Islet of Langerhans (tissue), 1 donor: ENCODE results near the gene NDUFB6.
"Not testable (repeated sequence)": the region's sequence is repeated elsewhere in the genome, so short reads cannot be mapped to it uniquely, and the experiment has no call there.

Experiments used
- FAIRE-seq: peaks from one replicate; lab custom pipeline; 2011; peaks lifted over from hg19 to GRCh38; lab: Jason Lieb, UNC

Gene NDUFB6

DNA sequence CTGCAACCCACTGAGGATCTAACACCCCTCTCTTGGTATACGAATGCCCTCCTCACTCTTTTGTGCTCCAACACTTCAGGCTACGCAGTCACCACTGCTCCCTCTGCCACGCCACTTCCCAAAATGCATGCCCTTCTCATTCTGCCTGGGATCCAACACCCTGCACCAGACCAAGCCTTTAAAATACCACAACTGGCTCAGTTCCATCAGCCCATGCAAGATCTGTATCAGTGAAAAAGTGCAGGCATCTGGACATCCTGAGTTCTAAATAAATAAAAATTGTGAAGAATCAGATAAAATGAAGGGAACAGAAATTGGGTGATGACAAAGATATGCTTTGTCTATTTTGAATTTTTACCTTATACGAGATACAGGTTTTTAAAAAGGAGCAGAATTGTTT is 2.7 kb downstream of the NDUFB6 start:
- FAIRE-seq: no peak

DNA sequence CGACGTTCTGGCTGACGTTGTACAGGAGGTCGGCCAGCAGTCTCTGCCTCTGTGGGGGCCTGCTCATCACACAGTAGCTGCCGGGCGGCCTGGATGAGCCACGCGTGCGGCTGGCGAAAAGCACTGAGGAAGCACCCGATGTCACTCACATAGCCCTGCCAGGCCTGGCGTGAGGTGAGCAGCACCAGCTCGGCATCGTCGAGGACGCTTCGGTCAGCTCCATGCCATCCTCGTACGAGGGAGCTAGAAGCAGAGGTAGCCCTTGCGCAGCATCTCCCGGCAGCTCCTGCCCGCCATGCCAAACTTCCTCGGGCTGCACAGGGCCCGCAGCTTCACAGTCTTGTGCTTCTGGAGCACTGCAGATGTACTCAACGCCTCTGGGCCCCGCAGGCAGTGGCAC is 6.2 kb downstream of the NDUFB6 start:
- FAIRE-seq: no peak

DNA sequence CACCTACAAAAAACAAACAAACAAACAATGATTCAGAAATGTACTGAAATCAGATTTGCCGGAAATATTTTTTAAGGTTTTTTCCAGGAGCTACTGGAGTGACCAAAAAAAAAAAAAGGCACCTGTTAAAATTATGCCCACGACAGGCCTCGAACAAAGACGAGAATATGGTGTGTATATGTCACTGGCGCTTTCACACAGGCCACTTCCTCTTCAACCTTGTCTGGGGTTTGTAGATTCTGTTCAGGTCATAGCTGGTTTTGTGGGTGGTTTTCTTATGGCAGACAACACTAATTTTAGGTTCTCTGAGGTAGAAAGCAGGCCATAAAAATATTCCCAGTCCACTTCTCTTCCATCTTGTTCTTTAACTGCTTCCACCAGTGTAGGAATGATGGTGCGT is 7.0 kb downstream of the NDUFB6 start:
- no peak for FAIRE-seq

DNA sequence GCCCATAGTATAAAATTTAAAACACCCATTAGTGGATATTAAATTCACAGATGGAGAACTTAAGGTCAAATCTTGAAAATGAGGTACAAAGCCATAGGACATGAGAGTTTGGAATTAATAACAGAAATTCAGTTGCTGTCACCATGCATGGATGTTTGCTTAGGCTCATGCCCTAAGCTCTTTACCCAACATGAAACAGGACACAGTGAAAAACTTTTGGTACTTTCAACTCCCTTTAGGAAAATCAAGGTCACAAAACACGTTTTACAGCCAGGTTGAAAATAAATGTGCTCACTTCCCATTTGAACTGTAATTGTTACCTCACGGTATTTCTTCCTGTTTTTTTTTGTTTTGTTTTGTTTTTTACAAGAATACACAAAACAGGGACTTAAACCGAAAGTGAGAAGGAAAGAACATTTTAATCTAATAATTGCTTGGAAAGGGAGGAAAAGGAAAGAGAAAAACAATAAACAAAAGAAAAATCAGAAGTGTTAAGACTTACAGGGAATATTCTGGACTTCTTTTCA is 14.5 kb downstream of the NDUFB6 start:
- no peak for FAIRE-seq

DNA sequence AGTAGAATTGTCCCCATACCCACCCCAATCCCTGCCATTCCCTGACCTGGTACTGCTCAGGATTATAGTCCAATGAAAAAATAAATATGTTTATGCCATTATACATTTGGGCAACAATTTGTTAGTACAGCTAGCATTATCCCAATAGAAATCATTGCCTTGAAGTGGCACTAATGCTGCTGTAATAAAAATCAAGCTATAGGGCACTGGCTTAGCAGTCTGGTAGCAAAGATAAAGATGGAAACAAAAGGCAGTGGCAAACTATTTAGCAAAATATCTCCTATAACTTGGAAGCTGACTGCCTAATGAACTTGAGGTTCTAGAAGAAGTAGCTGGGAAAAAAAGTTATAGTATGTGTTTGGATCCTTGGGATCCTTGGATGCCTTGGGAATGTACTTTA is 18.4 kb downstream of the NDUFB6 start:
- no peak for FAIRE-seq

DNA sequence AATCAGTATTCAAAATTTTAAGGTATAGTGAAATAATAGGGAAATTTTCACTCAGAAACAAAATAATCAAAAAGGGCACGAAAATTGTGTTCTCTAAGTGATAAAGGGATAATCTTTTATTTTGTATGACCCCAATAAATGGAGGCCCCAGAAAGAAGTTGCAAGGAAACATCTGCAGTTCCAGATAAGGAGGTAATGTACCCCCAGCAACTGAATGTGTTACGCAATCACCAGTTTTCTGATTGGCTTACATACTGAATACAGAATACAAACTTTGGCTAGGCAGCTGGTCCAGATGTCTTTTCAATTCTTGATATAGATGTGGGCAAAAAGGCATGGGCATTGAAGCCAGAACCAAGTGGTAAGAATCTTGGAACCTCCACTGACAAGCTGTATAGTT is 18.9 kb downstream of the NDUFB6 start:
- no peak for FAIRE-seq

DNA sequence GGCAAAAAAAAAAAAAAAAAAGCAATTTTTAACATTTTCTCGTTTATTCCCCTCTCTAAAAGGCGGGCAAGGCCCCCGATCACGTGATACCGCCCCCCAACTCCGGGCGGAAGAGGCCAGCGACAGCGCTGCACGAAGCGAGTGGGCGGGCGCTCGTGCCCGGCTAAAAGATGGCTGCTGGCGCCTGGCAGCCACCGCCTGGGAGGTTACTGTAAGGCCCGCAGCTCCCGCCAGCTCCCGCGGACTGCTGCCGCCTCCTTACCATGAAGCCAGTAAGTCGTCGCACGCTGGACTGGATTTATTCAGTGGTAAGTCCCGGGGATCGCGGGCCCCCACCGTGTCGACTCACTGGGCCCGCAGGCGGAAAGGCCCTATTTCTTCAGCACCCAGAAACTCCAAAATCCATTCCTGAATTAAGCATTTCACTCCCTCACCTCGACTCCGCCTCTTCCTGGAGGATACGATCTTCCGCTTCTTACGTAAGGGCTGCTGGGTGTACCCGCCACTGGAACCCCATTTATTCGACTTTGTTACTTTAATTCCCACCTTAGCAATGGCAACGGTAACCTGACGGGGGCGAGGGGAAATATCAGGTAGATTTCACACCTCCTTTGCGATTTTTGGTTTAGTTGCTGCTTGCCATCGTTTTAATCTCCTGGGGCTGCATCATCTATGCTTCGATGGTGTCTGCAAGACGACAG is 20.6 kb downstream of the NDUFB6 start, which contains the start of the genes SMIM27 and TOPORS:
TSS of gene SMIM27 (plus strand) at position 156 of the 701 bp plus-strand sequence. CDS start at position 264, 108 bp downstream.
TSS of gene TOPORS (minus strand) at position 415 of the 701 bp plus-strand sequence. CDS start at position 265, 150 bp downstream.
- no peak for FAIRE-seq

DNA sequence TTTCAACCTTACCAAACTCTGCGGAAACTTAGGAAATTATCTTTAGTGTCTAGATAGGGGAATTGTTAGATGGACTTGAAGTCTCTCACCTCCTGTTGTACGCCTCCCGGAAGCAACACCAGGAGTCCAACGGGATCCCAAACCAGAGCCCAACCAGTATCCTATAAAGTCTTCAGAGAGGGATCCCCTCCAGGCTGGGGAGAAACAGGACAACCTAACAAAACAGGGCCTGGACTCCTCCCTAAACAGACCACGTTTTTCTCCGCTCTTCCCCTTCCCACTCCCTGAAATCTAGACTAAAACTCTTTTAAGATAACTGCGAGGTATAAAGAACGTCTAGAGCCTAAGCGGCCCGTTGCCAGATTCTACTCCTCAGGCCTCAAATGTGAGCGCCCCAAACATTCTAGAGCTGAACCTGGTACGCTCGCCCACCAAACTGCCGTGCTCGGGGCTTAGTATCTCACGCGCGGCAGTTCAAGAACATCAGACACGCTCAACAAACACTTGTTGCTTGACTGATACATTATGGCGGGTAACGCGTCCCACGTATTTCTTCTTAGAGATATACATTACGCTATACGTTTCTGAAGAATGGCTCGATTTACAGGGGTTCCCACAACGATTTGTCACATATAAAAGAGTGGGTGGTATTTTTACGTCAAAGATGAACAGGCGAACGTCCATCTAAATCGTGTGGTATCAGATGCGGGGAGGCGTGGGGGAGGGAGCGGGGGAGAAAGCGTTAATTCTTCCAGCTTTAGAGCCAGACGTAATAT is 21.5 kb downstream of the NDUFB6 start:
- FAIRE-seq: no peak

DNA sequence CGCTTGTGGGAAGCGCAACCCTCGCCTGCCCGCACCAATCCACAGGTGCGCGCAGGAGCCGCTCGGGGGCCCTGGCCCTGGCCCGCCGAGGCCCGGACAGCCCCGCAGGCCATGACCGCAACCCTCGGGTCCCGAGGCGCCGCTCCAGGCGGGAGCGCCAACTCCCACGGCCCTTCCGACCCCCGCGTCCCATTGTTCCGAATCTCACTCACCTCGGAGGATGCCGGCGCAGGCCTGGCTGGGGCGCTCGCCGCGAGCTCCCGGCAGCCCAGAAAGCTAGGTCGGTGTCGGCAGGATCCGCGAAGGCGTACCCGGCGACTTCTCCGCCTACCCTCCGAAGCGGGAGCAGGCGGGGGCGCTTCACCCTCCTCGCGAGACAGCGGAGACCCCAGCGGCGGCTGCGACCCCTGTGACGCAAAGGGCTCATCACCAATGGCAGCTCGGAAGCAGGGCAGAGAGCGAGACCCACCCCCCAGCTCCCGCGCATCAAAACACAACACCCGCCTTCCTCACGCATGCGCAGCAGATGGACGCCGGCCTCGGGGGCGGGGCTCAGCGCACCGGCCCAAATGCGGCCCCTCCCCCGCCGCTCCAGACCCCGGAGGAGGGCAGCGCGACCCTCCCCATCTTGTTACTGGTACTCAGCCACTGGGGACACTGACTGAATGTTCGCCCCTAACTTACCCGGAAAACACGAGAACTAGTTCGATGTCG is 22.2 kb downstream of the NDUFB6 start:
- no peak for FAIRE-seq

DNA sequence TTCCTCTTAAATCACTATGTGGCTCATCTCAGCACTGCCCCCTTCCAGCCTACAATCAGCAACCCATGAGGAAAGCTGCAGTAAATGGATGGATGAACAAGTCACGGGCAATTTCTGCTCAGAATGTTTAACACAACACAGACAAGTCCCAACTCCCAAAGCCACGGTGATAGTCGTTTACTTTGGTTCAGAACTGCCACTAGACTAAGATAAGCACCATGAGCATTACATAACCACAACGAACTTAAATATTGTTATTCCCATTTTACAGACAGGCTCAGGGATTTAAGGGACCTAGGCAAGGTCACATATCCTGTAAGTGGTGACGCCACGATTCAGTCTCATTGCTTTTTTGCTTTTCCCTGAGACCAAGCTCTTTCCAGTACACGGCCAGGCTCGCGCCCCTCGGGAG is 22.8 kb downstream of the NDUFB6 start:
- no peak for FAIRE-seq

DNA sequence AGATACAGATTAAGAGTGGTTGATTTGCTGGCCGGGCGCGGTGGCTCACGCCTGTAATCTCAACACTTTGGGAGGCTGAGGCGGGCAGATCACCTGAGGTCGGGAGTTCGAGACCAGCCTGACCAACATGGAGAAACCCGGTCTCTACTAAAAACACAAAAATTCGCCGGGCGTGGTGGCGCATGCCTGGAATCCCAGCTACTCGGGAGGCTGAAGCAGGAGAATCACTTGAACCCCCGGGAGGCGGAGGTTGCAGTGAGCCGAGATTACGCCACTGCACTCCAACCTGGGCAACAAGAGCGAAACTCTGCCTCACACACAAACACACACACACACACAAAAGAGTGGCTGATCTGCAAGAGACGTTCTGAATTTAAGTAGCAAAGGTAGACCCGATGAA is 24.7 kb downstream of the NDUFB6 start:
- FAIRE-seq: not testable (repeated sequence)

DNA sequence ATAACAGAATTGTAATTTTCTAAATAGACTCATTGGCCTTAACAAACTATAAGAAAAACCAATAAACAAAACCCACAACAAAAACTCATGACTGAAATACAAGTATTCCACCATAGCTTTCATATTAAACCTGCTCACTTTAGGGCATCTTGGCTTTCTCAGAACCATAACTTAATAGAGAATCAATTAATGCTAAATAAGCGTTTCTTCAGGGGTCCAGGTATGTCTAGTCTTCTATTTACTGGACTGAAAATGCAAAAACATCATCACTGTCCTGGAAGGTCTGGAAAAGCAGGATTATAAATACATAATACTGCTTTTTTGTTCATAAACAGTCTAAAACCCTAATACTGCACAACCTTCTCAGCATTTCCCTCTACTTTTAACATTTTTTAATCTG is 27.1 kb downstream of the NDUFB6 start:
- no peak for FAIRE-seq

DNA sequence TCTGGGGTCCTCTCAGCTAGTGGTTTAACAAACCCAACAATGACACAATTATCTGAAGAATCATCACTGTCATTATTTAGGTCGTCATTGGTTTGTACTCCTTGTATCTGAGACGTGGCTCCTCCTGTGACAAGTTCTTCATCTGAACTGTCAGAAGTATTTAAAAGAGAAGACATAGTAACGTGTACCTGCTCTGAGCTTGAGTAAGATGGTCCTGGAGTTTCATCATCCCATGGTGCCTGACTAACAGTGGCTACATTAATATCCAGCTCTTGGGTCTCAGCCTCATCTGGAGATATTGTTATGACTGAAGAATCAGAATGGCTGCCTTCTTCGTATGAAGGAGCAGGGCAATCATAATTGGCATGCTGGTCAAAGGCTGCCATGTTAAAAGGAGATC is 29.9 kb downstream of the NDUFB6 start:
- no peak for FAIRE-seq

DNA sequence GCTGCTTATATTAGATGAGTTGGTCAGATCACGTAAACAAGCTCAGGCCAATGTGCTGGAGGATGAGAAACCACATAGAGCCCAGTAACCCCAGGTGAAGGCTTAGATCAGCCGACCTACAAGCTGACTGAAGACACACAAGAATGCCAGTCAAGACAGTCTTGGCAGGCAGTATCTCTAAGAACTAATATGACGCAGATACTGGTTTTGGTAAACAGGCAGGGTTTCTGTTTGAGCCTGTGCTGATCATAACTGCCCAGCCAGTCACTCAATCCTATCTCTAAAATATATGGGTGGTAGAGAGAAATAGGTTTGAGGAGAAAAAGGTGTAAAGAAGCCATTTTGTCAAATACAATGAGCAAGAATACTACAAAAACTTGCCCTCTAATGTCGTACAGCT is 39.1 kb downstream of the NDUFB6 start:
- FAIRE-seq: no peak

DNA sequence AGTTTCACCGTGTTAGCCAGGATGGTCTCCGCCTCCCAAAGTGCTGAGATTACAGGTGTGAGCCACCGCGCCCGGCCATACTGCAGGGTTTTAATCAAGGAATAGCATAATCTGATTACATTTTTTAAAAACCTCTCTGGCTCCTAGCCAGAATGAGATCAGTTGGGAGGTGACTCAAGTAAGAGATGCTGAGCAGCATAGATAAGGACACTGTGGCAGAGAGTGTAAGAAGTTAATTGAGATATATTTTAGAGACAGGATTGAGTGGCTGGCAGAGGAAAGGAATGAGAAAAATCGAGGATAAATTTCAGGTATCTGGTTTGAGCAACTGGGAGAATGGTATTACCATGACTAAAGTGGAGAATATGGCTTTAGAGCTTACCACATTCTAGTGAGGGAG is 39.6 kb downstream of the NDUFB6 start:
- FAIRE-seq: no peak

DNA sequence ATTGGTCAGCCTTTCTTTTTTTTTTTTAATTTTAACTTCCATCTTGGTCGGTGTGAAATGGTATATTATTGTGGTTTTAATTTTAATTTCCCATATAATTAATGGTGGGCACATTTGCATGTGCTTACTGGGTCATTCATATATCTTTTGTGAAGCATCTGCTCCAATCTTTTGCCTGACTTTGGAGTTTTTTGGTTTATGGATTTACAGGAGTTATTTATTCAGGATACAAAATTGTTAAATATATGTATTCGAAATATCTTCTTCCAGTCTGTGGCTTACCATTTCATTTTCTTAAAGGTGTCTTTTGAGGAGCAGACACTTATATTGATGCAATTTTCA is 46.3 kb downstream of the NDUFB6 start:
- no peak for FAIRE-seq

DNA sequence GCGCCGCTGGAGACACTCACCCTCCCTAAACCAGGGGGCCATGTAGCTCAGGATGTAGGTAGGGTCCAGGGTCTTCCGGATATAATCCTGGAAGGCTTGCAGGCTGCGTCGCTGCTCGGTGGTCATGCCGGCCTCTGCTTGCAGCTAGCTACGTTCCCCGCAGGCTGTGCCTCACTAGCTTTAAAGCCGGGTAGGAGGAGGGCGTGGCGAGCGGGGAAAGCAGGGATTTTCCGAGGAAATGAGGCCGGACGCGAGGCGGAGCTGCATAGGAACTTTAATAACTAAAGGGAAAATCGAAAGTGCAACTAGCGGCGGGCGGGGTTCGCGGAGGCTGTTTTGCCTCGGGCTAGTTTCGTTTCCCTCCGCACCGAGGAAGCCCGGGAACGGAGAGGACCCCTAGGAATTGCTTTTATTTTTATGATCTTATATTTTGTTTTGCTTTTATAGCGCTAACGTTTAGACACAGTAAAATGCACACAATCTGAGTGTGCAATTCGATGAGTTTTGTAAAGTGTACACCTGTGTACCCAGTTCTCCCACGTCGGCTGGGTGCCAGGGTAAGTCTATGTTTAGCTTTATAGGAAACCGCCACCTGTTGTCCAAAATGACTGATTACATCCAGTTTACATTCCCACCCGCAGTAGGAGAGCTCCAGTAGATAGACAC is 46.8 kb downstream of the NDUFB6 start, which contains the start of gene RIGI:
TSS of gene RIGI (minus strand) at position 156 of the 666 bp plus-strand sequence. CDS start at position 126, 30 bp downstream.
- peak; percentile 61 for FAIRE-seq

DNA sequence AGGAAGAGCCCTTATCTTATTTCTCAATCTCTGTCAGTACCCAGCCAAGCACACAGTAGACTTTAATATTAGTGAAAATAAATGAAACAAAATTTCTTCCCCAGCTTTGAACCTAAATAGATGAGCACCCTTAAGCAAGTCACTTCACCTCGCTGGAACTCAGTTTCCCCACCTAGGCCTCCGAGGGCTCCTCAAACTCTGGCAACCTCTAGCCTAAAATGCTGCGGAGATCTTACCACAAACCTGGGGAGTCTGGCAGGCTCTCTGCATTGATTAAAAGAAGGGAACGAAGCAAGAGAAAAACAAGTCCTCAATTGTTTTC is 47.3 kb downstream of the NDUFB6 start:
- no peak for FAIRE-seq

DNA sequence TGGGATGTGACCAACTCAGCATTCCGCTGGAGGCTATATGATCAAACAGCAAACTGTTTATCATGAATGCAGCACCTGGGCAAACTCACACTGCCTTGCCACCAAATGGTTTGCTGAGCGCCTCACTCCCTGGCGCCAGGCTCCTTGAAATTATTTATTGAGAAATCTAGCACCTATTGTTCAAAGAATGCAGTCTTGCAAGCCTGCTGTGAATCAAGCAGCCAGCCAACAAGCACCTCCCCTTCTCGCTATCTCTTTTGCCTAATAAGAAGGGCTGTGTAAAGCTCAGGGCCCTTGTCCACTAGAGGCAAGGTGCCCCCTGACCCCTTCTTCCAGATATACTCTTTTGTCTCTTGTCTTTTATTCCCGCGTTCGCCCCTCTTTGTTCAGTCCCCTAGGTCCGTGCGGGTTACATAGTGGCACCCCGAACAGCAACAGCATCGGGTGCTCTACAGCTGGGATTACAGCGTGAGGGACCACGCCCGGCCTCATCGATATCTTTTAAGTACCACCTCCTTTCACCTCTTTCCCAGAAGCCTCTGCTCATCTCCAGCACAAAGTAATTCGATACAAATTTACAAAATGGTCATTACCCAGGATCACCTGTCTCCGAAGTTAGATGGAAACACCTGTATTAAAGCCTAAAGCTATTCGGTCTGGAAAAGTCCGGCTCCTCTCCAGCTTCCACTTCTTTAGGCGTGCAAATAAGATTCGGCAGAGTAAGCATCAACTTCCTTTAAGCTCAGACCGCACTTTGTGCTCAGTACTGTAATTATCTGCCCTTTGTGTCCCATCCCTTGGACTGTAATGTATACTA is 47.9 kb downstream of the NDUFB6 start:
- FAIRE-seq: no peak

DNA sequence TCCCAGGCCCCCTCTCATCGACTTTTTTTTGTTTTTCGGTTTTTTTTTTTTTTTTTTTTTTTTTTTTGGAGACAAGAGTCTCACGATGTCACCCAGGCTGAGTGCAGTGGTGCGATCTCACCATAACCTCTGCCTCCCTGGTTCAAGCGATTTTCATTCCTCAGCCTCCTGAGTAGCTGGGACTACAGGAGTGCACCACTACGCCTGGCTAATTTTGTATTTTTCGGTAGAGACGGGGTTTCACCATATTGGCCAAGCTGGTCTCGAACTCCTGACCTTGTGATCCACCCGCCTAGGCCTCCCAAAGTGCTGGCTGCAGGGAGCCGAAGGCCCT is 48.4 kb downstream of the NDUFB6 start:
- FAIRE-seq: not testable (repeated sequence)

DNA sequence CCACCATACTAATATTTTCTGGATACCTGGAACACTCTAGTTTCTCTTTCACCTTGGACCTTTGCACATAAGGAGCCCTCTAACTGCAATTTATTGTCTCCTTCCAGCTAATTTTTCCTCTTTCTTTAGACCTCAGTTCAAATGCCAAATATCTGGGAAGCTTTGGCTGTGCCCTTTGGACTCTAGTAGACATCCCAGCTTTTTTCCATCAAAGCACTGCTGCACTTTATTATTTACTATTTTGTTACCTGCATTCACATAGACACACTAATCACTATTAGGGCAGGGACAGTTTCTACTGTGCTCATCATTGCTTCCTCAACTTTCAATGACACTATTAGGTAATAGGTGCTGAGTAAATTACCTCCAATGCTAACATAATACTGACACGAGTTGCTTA is 49.0 kb downstream of the NDUFB6 start:
- no peak for FAIRE-seq

DNA sequence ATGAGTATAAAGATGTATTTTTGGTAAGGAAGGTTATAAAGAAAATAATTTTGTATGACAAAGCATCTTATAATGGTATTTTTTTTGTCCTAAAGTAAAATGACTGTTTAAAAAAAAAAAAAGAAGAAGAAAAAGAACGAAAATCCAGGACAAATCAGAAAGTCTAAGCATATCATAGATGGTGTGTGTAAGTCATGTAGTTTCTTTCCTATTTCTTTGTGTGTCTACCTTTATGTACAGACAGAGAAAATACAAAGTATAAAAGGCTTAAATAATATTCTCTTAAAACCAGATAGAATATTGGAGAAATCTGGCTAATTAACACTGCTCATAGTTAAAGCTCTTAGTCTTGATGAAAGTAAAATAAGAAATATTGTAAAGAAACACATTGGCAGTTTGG is 54.7 kb downstream of the NDUFB6 start:
- FAIRE-seq: peak; percentile 21
